CD1c-positive myeloid dendritic cell (primary cell): ENCODE measurements around the gene COTL1.
"Not testable (repeated sequence)": the region's sequence is repeated elsewhere in the genome, so short reads cannot be mapped to it uniquely, and the experiment has no call there.

Experiments used
- DNase-seq: peaks from one replicate; pipeline ENCODE4 v3.0.0-alpha.2; 2016; ENCODE audit errors: extremely low spot score

COTL1 gene

GRCh38 chr16:84528322-84528721 is 89.6 kb downstream of the COTL1 start:
- peak; percentile 65 for DNase-seq

- DNase-seq, result peak; percentile 66
These were observed 90.2 kb downstream of the COTL1 start for GRCh38 chr16:84527532-84528269.

GRCh38 chr16:84526794-84527531 is 90.9 kb downstream of the COTL1 start:
- no peak for DNase-seq

GRCh38 chr16:84524941-84525581 is 92.8 kb downstream of the COTL1 start:
- not testable (repeated sequence) for DNase-seq

- no peak for DNase-seq
These were observed 93.4 kb downstream of the COTL1 start for GRCh38 chr16:84524346-84524920.

GRCh38 chr16:84521497-84521770 is 96.4 kb downstream of the COTL1 start:
- DNase-seq, result no peak

GRCh38 chr16:84520725-84521496 is 97.0 kb downstream of the COTL1 start:
- no peak for DNase-seq

- no peak for DNase-seq
These were observed 98.0 kb downstream of the COTL1 start for GRCh38 chr16:84519855-84520254.

GRCh38 chr16:84518804-84519341 is 99.0 kb downstream of the COTL1 start:
- peak; percentile 20 for DNase-seq

GRCh38 chr16:84518220-84518619 is 99.7 kb downstream of the COTL1 start:
- DNase-seq, result not testable (repeated sequence)

GRCh38 chr16:84517366-84517765 is 100.5 kb downstream of the COTL1 start:
- no peak for DNase-seq
